HG03064 (cell line): Measurements from ENCODE around the gene OR2B2.
A peak's percentile ranks its signal among the peaks of the same experiment; 100 is the strongest.

ENCODE experiments used
- ATAC-seq: cut with Tn5 transposase; IDR thresholded peaks from one replicate; pipeline ENCODE4 v1.9.1; 2021; ENCODE audit warnings: low read depth; ENCODE audit not compliant: unreplicated experiment

OR2B2 gene

DNA sequence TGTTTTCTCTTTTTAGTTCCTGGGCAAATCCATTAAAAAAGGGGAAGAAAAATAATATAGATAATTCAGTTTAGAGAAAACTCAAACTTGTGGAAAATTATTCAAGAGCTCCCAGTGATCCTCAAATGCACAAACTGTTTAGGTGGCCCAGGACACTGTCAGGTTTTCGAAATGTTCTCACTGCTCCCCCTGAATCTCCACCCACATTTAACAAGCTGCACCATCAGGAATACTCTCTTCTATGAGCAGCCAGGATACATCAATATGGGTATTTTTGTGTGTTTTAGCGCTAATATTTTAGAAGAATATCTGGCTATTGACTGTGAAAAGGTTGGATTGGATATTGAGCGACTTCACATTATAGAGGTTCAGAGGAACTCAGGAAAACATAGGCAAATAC, 43.9 kb downstream of the OR2B2 start:
- no peak for ATAC-seq

DNA sequence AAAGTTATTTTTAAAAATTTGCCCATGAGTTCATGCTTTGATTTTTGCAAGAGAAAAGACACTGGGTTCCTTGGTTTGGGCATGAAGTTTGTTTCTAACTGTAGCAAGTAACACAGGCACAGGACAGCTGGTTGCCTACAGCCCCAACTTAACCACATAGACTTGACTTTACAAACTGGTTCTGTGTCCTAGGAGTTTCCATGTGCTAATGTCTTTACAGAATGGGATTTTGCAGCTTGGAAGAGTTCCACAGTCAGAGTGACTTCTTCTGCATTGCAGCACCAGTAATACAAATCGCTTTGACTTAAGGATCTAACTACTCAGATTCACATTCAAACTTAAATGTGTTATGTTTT, 44.3 kb downstream of the OR2B2 start:
- ATAC-seq, result no peak

DNA sequence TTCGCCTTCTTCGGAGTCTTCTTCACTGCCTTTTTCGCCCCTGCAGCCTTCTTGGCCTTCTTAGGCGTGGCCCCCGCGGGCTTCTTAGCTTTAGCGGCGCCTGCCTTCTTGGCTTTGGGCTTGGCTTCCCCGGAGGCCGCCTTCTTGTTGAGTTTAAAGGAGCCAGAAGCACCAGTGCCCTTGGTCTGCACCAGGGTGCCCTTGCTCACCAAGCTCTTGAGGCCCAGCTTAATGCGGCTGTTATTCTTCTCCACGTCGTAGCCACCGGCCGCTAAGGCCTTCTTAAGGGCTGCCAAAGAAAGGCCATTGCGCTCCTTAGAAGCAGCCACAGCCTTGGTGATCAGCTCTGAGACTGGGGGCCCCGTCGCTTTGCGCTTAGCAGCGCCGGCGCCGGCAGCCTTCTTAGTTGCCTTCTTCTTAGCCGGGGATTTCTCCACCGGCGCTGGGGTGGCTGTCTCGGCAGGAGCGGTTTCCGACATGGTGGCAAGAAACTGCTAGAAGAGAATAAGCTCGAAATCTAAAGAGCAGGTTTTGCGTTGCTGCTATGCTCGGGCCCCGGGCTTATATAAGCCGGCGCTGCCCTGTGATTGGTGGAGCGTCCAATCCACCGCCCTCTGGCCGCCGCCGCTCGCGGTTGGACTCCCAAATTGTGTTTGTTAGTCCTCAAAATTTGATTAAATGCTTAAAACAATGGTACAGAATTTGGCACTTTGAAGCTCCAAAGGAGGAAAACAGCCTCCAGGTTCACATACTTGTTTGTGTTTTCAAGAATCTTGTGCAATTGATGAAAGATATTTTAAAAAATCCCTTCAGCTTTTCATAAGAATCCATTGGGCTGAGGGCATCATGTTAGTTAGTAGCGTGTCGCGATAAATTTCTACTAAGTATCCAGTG, 44.9 kb downstream of the OR2B2 start:
- ATAC-seq, result no peak

DNA sequence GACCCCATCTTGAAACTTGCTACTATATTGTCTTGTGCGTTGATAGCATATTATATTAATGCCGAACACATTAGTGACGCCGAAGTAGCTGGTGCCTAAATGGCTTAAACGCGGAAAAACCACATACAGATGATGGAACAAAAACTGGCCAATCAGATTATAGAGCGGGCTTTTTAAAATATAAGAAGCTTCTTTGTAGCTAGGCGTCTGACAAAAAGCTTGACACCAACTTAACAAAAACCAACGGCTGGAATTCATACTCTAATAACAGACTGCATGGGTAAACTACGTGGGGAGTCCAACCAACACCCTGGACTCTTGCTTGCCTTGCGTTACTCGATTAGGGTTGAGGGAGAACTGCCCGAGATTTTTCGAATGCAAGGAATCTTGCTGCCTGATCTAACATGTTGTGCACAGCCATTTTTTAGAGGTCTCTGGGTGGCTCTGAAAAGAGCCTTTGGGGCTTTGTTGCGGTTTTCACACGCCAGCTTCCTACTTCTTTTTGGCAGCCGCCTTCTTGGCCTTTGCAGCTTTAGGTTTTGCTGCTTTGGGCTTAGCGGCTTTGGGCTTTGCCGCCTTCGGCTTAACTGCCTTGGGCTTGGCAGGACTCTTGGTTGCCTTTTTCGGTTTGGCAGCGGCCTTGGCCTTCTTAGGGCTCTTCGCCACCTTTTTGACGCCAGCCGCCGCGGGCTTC, 45.7 kb downstream of the OR2B2 start:
- ATAC-seq, result no peak

DNA sequence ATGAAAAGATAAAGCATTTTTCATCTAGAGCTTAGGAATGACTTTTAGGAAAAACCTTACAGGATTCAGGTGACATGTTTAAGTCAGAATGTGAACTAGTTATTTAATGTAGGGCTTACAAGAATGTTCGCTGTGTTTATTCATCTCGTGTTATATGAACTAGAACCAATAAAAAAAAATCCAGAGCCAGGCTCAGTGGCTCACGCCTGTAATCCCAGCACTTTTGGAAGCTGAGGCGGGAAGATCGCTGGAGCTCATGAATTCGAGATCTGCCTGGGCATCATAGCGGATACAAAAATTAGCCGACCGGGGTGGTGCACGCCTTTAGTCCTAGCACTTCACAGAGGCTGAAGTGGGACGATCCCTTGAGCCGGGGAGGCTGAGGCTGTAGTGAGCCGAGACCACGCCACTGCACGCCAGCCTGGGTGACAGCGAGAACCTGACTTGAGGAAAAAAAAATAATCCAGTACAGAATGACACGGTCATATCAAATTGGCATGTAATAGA, 46.3 kb downstream of the OR2B2 start:
- no peak for ATAC-seq

DNA sequence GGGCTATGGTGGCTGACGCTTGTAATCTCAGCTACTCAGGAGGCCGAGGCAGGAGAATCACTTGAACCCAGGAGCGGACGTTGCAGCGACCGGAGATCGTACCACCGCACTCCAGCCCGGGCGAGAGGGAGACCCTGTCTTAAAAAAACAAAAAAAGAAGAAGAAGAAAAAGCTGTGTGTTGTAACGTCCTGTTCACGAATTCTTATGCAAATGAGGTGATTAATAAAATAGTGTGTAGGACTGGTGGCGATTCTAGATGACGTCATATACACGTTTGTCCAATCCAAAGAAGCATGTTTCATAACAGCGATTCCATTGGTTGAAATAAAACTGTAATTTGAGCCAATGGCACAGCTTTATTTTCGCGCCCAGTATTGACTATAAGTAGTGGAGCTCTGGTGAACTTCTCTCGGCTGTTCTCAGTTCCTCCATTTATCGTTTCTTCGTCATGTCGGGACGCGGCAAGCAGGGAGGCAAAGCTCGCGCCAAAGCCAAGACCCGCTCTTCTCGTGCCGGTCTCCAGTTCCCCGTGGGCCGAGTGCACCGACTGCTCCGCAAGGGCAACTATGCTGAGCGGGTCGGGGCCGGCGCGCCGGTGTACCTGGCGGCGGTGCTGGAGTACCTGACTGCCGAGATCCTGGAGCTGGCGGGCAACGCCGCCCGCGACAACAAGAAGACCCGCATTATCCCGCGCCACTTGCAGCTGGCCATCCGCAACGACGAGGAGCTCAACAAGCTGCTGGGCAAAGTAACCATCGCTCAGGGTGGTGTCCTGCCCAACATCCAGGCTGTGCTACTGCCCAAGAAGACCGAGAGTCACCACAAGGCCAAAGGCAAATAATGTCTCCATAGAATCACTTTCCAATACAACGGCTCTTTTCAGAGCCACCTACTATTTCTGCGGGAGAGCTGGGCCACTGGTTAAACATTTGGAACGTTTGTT, 47.0 kb downstream of the OR2B2 start:
- ATAC-seq, result peak; percentile 52

DNA sequence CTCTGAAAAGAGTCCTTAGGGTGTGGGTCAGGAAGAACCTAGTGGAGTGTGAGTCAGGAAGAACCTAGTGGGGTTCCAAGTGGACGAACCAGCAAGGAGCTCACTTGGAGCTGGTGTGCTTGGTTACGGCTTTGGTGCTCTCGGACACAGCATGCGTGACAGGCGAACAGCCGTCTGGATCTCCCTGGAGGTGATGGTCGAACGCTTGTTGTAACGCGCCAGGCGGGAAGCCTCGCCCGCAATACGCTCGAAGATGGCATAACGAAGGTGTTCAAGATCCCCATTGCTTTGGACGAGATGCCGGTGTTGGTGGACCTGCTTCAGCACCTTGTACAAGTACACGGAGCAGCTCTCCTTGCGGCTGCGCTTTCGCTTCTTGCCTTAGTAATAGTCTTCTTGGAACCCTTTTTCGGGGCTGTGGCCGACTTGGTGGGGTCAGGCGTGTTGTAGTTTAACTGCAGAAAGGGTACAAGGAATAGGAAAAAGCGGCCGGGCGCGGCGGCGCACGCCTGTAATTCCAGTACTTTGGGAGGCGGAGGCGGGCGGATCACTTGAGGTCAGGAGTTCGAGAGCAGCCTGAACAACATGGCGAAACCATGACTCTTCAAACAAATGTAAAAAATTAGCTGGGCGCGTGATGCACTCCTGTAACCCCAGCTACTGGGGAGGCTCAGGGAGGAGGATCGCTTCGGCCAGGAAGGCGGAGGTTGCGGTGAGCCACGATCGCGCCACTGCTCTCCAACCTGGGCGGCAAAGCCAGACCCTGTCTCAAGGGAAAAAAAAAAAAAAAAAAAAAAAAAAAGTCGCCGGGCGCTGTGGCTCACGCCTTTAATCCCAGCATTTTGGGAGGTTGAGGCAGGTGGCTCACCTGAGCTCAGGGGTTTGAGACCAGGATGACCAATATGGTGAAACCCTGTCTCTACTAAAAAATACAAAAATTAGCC, 48.0 kb downstream of the OR2B2 start:
- no peak for ATAC-seq

DNA sequence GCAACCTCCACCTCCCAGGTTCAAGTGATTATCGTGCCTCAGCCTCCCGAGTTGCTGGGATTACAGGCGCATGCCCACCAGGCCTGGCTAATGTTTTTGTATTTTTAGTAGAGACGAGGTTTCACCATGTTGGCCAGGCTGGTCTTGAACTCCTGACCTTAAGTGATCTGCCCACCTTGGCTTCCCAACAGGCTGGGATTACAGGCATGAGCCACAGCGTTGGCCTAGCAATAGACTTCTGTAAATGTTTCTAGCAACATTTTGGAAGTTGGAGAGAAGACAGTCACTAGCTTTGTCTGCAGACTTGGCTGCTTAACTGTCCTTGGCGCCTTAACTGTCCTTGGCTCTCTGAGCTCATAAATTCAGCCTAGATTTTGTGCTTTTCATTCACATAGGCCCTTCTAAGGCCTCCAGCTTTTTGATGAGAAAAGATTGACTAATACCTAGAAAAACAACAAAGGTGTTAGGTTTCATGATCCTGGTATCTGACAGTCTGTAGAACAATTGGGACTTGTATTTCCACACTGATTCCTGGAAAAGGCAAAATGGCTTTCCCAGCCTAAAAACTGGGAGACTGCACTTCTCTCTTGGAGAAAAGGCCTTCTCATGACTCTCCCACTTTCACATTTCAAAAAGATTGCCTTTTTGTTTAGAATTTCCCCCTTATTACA, 49.7 kb downstream of the OR2B2 start:
- ATAC-seq, result no peak

DNA sequence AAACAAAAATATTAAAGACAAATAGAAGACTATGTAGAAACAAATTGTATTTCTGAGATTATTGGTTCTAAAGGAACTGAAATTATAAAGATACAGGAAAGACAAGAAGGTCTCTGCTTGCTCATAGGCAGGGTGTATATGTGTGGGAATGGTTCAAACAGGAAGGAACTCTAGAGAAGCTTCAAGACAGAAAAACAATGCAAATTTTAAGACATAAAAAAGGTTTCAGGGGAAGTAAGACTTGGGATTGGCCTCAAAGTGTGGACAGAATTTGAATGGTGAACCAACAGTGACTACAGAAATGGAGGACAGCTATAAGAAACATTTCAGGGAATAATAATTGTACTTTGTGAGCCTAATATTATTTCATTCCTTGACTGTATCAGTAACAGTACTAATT, 50.3 kb downstream of the OR2B2 start:
- ATAC-seq, result no peak

DNA sequence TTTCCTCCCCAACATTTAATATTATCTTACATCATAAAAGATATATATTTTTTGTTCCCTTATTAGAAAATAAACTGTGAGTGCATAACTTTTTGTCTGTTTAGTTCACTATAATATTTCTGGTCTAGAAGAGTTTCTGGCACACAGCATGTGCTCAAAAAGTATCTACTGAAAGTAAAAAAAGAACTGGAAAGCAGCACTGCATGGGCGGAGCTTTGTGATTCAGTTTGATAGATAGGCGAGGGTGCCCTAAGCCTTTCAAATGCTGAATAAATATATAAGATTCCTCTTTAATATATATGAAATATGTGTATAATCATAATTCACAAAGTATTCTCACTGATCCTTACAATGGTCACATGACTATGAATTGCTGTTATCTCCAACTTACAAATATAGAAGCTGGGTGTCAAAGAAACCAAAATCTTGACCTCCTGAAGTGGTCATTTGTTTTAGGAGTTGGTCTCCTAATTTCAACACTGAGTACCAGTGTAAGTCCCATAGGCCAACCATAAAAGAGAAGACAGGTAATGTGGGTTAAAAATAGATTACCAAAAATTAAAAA, 50.8 kb downstream of the OR2B2 start:
- no peak for ATAC-seq
